COLO829 (cell line): Measurements from ENCODE around the gene RBBP8NL.

Source experiments
- DNase-seq: peaks from one replicate; pipeline ENCODE4 v3.0.0; 2012; ENCODE audit warnings: low spot score

Gene RBBP8NL, protein sequence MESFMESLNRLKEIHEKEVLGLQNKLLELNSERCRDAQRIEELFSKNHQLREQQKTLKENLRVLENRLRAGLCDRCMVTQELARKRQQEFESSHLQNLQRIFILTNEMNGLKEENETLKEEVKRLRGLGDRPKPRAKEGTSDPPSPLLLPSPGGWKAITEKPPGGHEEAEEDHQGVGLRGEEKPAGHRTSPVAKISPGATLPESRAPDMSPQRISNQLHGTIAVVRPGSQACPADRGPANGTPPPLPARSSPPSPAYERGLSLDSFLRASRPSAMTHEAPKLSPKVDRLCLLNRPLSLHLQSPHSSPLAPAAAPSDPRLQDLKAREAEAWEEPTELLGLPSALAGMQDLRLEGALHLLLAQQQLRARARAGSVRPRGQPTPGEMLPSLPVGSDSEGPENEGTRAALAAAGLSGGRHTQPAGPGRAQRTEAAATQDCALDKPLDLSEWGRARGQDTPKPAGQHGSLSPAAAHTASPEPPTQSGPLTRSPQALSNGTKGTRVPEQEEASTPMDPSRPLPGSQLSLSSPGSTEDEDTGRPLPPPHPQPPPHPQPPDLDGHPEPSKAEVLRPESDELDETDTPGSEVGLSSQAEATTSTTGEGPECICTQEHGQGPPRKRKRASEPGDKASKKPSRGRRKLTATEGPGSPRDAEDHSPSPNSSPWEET

DNA sequence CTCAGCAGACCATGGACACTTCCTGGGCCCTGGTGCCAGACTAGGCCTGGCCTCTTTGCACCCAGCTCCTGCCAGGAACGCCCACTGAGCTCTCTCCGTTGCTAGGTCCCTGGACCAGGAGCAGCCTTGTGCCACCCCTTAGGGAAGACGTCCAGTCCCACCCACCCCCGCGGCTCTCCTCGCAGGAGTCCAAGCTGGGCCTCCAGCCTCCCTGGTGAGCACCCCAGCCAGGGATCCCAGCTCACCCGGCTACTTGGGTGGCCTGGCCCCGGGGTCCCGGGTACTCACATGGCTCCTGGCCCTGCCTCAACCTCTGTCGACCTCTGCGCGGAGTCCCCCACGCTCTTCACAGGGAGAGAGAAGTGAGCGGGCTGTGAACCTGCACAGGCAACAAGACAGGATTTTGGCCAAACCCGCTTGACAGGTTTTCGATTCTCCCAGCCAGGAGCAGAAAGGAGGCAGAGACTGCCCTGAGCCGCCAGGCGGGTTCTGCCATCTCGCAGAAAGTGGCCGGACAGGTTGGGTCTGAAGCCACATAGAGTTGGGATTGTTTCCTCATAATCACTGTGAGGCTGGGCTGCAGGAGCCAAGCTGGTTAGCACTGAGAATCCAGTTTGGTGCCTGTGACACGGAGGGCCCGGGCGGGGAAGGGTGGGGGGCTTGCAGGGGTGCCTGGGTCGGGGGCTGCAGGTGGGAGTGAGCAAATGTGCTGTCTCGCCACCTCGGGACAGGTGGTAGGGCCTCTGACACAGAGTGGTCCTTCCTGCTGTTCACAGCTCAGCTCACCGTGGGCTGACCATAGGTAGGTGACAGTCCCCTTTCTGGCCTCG, at the start of gene RBBP8NL:
TSS of gene RBBP8NL (minus strand) at position 368 of the 830 bp plus-strand sequence. CDS start 7,892 bp downstream, outside the sequence.
- DNase-seq: no peak

DNA sequence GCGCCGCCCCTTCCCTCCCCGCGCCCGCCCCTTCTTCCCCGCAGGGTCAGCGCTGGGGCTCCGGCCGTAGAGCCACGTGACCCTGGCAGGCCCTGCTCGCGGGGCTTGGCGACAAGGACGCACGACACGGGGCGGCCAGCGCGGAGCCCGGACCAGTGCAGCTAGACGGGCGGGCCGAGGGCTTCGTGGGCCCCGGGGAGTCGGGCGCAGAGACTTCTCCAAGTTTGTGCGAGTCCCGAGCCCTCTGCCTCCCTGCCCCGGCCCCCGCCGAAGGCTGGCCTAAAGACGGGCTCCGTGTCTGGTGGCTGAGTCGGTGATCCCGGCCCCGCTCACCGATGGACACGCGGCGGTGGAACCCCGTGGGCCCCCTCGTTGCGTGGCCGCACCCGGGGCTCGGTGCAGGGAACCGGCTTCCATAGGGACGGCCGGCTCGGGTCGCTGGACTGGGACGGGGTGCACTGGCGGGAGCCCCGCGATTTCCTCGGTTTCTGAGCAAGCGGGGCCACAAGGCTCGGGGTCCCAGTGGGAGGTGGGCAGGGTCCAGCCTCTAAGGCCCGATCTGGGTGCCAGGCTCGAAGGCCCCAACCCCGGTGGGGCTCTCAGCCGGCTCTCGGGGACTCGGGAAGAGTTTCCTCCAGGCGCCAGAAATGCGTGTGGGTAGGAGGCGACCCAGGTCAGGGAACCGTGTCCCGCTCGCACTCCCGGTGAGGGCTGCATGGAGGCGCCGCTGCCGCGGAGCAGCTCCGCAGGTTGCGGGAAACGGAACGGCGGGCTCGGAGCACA, 48.9 kb upstream of the RBBP8NL start:
- DNase-seq: no peak

DNA sequence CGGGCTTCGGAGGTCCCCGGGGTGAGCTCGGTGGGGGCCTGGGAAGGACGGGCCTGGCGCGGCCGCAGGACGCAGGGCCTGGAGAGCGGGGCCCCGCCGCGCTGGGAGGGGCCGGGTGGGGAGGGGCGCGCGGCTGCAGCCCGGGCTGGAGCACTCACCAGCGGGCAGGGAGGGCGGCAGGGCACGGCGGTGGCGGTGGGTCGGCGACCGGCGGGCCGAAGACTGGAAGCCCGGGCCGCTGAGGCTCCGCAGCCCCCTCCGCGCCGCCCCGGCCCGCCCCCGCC, 48.4 kb upstream of the RBBP8NL start, which contains the start of gene GATA5:
TSS of gene GATA5 (minus strand) at position 224 of the 284 bp plus-strand sequence. CDS start 474 bp downstream, outside the sequence.
- DNase-seq: no peak

DNA sequence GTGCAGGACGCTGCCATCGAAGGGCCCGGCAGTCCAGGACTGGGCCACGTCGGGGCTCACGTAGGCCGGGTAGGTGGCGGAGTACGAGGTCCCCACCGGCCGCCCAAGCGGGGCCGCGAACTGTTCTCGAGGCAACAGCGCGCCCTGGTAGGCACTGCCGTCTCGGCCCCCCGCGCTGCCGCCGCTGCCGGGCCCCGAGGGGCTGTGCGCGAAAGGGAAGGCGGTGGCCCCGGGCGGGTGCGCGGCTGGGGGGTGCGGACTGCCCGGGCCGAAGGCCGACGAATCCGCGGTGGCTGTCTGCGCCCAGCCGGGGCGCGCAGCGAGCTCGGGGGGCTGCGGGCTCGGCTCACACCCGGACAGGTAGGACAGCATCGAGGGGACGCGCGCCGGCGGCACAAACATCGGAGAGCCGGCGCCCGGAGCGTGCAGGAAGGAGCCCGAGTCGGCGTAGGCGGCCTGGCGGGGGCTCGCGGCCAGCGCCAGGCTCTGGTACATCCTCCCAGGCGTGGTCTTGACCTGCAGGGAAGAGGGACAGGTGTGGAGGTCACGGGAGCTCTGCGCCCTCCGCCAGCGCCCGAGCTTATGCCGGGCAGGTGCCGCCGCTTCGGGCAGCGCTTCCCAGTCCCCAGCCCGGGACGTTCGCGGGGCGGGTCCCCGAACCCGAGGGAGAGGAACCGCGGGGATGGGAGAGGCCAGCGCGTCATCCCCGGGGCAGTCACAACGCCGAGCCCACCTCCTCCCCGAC, 47.9 kb upstream of the RBBP8NL start:
- no peak for DNase-seq

DNA sequence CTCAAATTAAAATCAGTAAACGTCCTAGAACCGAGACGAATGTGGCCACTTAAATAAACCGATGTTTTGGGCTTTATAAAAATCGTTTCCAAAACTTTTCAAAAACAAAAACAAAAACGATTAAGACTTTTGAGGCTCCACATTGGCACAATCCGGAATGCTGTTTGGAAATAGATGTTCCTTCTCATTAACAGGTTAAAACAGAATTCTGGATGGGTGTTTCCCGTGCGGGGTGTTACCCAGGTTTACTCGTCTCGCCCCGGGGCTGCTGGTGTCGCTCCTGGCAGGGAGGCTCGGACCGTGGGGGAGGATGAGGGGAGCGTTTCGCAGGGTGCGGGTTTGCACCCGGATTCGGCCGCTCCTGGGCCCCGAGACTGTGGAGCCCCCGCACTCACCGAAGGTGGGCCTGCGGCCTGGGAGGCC, 47.3 kb upstream of the RBBP8NL start:
- DNase-seq: no peak

DNA sequence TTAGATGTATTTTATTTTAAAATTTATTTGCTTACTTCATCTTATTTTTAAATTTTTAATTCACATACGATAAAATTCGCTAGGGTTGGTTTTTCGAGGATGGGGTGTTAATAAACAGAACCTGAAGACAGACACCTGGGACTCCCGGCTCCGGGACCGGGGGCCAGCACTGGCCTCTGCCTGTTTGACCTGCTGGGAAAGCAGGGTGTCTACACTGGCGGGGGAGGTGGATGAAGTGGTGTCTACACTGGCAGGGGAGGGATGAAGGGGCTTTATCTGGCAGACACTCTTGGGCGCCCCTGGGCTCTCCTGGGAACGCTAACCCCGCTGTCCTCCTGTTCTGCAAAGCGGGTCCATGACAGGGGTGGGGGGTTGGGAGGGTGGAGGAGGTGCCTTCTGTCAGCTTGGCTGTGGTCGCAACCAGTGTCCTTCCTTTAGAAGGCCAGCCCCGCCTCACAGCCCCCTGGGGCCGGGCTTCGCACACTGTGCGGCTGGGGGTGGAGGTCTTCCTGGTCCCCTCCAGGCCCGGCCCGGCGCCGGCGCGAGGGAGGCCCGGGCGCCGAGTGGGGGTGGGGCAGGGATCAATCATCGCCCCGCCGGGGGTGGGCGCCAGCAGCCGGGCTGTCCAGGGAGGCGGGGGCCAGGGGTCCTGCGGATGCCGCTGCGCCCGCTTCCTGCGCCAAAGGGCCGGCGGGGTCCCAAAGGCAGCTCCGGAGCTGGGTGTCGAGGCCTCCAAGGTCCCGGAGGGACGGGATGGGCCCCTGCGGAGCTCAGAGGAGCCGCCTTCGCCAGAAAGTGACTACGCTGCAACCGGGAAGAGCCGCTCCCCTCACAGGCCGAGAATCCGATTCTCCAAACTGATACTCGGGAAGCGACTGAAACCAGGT, 46.6 kb upstream of the RBBP8NL start:
- DNase-seq: no peak

DNA sequence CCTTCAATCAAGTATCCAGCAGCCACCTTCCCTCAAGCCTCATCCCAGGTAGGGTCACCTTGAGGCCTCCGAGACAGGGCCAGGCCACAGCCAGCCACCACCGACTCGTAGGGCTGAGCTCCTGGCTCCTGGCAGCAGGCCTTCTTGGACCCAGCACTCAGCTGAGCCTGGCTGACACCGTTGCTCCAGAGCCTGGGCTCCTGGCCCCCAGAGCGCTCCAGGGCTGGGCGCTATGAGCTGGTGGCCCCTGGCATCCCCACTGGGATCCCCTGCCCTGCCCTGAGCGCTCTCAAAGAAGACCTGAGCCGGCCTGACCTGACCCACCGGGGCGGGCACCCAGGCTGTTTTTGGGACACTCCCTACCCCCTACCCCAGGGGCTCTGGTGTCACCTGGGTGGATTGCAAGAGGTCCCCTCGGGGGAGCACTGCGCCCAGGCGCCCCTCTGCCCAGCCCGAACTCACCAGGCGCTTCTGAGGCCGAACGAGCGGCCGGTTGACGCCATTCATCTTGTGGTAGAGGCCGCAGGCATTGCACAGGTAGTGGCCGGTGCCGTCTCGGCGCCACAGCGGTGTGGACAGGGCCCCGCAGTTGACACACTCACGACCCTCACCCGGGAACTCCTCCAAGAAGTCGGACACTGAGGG, 45.7 kb upstream of the RBBP8NL start:
- DNase-seq: no peak

DNA sequence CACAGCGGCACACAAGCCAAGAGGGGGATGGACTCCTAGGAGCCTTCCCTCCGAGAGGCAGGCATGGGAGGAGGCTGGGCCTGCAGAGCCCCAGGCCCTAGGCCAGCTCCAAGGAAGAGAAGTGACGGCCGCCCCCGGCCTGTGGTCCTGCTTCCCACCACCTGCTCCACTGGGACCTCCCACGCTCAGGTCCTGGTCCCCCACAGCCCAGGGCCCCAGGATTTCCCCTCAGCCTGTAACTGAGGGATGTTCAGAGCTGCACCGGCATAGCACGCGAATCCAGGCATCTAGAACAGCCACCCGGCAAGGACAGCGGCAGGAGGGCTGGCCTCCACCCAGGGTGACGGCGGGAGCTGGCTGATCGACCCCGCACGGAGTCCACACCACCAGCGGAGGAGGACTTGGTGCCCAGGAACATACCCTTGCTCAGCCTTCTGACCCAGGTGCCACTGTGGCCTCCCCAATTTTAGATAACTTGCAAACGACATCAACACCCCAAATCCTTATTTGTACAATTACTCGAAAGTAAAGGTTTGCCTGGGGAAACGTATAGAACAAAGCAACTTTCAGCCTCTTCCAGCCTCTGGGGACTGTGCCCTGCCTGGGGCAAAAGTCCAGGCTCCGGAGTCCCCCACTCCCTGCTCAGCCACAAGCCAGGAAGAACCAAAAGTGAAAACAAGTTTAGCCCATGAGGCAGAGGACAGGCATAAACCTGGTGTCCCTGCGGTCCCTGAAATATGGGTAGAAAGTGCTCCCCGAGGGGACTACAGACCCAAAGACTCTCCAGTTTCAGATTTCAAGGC, 45.0 kb upstream of the RBBP8NL start:
- no peak for DNase-seq

DNA sequence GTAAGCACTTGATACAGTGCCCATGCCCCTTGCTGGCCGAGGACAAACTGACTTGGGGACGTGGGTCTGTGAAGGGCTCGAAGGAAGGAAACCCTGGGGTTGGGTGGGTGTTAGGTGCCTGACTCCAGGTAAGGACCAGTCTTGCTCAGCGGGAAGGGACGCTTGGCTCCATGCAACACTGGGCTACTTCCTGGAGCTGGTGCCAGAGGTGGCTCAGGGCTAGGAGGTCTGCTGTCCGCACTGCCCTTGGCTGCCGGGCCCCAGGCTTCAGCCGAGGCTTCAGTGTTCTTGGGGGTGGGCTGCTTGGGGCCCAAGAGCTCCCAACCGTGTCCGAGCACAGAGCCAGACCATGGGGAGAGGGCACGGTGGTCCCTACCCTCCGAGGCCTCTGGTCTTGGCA, 43.1 kb upstream of the RBBP8NL start:
- no peak for DNase-seq

DNA sequence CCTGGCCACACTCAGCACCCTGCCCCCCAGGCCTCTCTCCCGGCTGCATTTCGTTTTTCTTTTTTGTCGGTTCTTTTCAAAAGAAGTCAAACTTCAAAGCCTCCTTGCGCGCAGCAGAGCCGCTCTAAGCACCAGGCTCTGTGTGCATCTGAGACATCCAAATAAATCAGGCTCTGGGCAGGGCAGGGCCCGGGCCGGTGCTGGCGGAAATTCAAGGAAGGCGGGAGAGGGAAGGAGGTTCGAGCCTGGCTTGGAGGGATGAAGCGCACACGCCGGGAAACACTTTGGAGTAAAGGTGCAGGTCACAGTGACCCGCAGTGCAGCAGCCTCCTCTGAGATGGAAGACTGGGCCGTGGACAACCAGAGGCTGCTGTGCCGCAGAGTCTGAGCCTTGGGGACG, 42.7 kb upstream of the RBBP8NL start:
- no peak for DNase-seq

DNA sequence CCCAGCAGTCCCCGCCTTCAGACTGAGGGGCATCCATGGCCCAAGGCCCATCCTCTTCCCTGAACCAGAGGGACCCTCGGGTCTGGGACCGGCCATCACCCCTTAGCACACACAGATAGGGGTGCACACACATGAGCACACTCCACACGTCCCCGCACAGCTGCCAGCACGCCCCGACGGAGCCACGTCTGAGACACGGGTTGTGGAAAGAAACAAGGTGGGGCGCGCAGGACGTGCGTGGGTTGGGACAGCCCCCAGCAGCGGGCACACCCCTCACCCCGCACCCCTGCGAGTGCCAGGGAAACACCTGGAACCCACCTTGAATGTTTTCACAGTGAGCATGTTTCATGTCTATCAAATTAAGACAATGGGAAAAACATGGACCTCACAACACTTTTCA, 42.0 kb upstream of the RBBP8NL start:
- no peak for DNase-seq

DNA sequence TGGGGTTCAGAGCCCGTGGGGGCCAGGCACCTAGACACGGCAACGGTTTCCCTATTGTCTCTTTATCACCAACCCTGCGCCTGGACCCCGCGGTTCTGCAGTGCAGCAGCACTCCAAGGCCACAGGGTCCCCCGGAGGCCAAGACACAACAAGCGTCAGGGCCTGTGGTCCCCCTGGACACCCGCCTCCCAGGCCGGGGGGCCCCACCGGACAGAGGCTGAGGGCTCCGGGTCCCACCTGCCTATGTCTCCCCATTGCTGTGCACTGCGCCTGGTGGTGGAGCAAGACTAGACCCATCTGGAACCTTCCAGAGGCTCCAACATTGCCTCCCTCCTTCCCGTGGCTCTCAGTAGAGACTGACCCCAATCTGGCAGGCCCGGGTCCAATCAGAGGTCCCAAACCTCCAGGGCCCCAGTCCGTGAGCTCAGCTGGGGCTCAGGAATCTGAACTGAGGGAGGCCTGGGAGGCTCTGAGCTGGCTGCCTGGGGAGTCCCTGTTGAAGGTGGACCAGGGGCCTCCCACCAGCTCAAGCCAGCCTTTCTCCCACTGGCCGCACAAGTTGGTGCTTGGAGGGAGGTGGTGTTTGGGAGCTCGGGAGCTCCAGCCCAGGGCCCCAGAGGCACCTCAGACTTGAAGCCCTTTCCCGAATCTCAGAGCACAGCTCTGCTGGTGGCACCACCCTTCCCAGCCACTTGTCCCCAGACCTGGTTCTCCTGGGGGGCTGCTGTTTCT, 39.6 kb upstream of the RBBP8NL start:
- DNase-seq: no peak

DNA sequence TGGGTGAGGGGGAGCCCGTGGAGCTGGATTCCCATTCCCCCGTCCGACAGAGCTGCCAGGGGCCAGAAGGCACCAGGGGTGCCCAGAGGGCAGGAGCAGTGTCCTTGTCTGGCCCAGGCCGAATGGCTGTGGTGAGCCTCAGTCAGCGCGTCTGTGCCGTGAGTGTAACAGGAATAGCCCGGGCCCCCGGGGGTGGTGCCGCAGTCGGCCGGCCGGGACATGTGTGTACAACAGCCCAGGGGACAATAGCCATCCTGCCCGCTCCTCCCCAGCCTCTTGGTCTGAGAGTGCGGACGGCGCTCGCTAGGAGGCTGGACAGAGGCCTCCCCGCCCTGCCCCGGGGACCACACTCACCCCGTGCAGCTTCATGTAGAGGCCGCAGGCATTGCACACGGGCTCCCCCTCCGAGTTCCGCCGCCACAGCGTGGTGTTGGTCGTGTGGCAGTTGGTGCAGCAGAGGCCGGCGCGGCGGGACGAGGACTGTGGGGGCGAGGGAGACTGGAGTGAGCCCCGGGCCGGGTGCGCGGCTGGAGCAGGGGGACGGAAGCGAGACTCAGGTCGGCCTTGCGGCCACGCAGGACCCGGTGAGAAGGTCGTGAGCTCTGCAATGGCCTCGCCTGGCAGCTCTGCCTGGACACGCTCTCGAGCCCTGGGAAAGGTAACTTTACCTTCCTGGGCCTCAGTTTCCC, 38.9 kb upstream of the RBBP8NL start:
- no peak for DNase-seq

DNA sequence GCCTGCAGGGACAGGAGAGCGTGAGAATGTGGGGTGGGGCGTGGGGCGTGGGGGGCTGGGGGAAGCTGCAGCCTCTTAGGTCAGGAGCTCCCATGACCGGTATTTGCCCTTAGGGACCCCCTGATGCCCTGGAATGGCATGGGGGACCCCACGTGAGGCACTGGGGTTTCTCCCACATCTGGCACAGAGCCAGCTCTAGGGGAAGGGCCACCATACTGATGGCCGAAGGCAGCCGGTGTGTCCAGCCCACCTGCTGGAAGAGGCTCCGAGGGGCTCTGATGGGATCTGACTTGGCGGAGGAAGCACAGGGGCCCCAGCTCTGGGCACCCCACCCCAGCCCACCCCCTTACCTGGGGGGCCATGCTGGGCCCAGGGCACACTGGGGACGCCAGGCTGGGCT, 37.7 kb upstream of the RBBP8NL start:
- no peak for DNase-seq

DNA sequence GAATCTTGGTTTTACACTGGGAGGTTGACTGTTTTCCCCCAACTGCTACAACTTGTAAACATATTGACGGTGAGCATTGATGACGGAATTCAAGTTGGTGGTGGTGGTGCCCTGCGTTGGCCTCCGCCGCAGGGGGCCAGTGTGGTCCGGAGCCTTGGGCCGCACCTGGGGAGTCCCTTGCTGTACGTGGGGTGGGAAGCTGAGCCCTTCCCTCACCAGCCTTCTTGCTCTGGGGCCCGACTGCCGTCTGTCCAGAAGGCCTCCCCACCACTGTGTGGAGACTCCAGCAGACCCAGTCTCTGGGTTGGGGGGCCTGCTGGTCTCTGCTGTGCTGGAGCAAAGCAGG, 37.1 kb upstream of the RBBP8NL start:
- DNase-seq: no peak

DNA sequence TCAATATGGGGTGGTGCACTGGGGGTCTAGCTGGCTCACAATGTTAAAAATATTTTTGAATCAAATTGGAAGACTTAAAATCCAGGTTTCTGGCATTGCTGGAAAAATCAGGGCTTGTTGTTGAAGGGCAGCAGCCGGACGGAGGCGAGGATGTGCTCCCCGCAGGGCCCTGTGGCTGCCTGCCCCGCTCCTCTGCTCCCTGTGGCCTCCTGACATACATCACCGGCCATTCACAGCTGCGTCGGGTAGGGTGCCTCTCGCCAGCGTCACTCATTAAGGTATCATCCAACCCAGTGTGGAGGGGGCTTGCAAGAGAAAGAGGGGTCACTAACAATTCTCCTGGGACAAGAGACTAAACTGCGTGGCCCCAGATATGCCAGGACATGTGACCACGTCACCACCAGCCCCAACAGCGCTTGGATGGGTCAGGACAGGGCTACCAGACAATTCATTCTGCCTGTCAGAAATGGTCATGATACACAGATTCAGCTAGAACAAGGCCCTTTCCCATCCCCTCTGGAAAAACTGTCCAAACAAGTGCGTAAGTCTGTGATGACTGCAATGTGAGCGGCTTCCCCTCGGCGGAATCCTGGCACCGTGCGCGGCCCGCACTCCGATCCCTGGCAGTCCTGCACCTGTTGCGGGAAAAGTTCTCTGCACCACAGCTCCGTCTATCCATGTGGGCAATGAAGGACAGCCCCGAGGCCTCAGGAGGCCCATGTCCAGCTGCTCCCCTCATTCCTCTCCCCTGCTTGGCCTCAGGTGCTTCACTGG, 36.5 kb upstream of the RBBP8NL start:
- DNase-seq: no peak
